ENCODE data around the gene MIAT. TPM values are rescaled to one million over a fixed set of nuclear protein-coding genes. Genes with fewer than 3 reads are reported as not detected.

MIAT gene
- polyA plus RNA-seq, 1 donor (not counting 4 experiments of a cell fraction or from before 2014, with no cell fraction given) = 0.04 TPM

DNA sequence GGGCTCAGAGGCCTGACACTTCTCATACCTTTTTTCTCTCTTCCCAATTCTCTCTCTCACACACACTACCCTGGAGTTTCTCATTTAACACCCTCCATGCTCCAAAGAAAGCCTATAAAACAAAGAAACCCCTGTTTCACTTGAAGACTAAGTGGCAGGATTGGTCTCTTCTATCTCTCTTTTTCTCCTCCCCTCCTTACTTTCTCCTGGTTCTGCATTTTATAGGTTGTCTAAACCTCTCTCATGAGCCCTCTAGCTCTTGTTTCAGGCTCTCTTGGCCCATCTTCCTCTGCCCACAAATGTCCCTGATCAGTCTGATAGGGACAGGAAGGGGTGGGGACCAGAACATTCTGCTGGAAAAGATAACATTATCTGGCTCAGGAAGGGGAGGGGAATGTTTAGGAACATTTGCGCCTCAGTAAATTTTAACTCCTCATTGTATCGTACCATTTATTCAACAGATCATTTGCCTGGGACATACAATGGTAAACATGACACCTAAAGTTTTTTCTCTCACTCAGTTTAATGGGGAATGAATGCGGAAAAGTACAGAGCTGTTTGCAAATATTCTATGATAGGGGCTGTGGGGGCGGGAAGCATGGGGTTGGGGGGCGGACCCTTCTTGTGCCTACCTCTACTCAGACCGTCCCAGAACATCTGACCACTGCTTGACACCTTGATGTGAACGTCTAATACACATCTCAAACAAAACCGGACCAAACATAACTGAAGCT lies 24.8 kb upstream of the MIAT start:
- no peak overlapping the region for H3K27ac ChIP-seq (ENCODE audit: control insufficient read depth, insufficient read depth, low read length)
- no peaks in the 10 kb centered on the region for H3K9me3 ChIP-seq (ENCODE audit: control insufficient read depth, low read depth, low read length)
- H3K4me3 ChIP-seq (ENCODE audit: control insufficient read depth in 2 of 3, extremely low read depth in 1 of 3, insufficient read depth in 2 of 3, low read depth in 1 of 3, low read length in 3 of 3) = no peak overlapping the region
- no peak for DNase-seq (ENCODE audit: low read depth, low spot score)
- H3K79me2 ChIP-seq (ENCODE audit: control insufficient read depth, insufficient read depth, low read length) = no peaks in the 10 kb centered on the region
- TF ChIP-seq CTCF (optimal IDR thresholded peaks at IDR 0.05 in 1 of 3, IDR thresholded peaks at IDR 0.05 in 1 of 3, conservative IDR thresholded peaks at IDR 0.05 in 1 of 3; ENCODE audit: extremely low read depth in 1 of 3, insufficient read depth in 2 of 3, low read length in 3 of 3) (no peak), EZH2 (IDR thresholded peaks at IDR 0.05; ENCODE audit: low read length) (no peak)
- H3K4me1 ChIP-seq (ENCODE audit: control insufficient read depth, extremely low read depth, insufficient read depth, low read length) = no peaks in the 10 kb centered on the region
- no peak overlapping the region for H2AFZ ChIP-seq (ENCODE audit: control insufficient read depth, low read length)
- no peak overlapping the region for H3K9ac ChIP-seq (ENCODE audit: control insufficient read depth, extremely low read depth, insufficient read depth, low read length)
- dilution Hi-C loops (cut with MboI; ENCODE audit: extremely low pct_ligation_motif_present, low sequenced_read_pairs) = no loop called here
- H3K27me3 ChIP-seq (ENCODE audit: control insufficient read depth, extremely low read depth, insufficient read depth, low read length) = no peaks in the 10 kb centered on the region
- H4K20me1 ChIP-seq (ENCODE audit: control insufficient read depth, extremely low read depth, insufficient read depth, low read length) = no peaks in the 10 kb centered on the region
- H3K4me2 ChIP-seq (ENCODE audit: control insufficient read depth, extremely low read depth, insufficient read depth, low read depth, low read length) = no peak overlapping the region
- no peaks in the 10 kb centered on the region for H3K36me3 ChIP-seq (ENCODE audit: control insufficient read depth in 2 of 2, extremely low read depth in 1 of 2, insufficient read depth in 2 of 2, low read length in 2 of 2)
- H3K9me1 ChIP-seq (ENCODE audit: control insufficient read depth, extremely low read depth, insufficient read depth, low read length) = no peaks in the 10 kb centered on the region
- no peak for FAIRE-seq

GRCh38 chr22:26634189-26634588 lies 23.2 kb upstream of the MIAT start:
- Histone ChIP-seq H3K4me2 (ENCODE audit: control insufficient read depth, extremely low read depth, insufficient read depth, low read depth, low read length) (no peak overlapping the region), H3K27ac (ENCODE audit: control insufficient read depth, insufficient read depth, low read length) (no peak overlapping the region), H3K9me3 (ENCODE audit: control insufficient read depth, low read depth, low read length) (no peaks in the 10 kb centered on the region), H3K36me3 (ENCODE audit: control insufficient read depth in 2 of 2, extremely low read depth in 1 of 2, insufficient read depth in 2 of 2, low read length in 2 of 2) (no peaks in the 10 kb centered on the region), H3K79me2 (ENCODE audit: control insufficient read depth, insufficient read depth, low read length) (no peaks in the 10 kb centered on the region), H4K20me1 (ENCODE audit: control insufficient read depth, extremely low read depth, insufficient read depth, low read length) (no peaks in the 10 kb centered on the region), H3K27me3 (ENCODE audit: control insufficient read depth, extremely low read depth, insufficient read depth, low read length) (peaks cover 7% of the 10 kb centered on the region), H3K9ac (ENCODE audit: control insufficient read depth, extremely low read depth, insufficient read depth, low read length) (no peak overlapping the region), H3K9me1 (ENCODE audit: control insufficient read depth, extremely low read depth, insufficient read depth, low read length) (no peaks in the 10 kb centered on the region), H3K4me1 (ENCODE audit: control insufficient read depth, extremely low read depth, insufficient read depth, low read length) (no peaks in the 10 kb centered on the region), H2AFZ (ENCODE audit: control insufficient read depth, low read length) (no peak overlapping the region), H3K4me3 (ENCODE audit: control insufficient read depth in 2 of 3, extremely low read depth in 1 of 3, insufficient read depth in 2 of 3, low read depth in 1 of 3, low read length in 3 of 3) (no peak overlapping the region)
- DNase-seq (ENCODE audit: low read depth, low spot score) (no peak), FAIRE-seq (no peak)
- TF ChIP-seq CTCF (optimal IDR thresholded peaks at IDR 0.05 in 1 of 3, IDR thresholded peaks at IDR 0.05 in 1 of 3, conservative IDR thresholded peaks at IDR 0.05 in 1 of 3; ENCODE audit: extremely low read depth in 1 of 3, insufficient read depth in 2 of 3, low read length in 3 of 3) = no peak
- no peak for TF ChIP-seq EZH2 (IDR thresholded peaks at IDR 0.05; ENCODE audit: low read length)
- dilution Hi-C loops (cut with MboI; ENCODE audit: extremely low pct_ligation_motif_present, low sequenced_read_pairs) = no loop called here
